Keratinocyte (primary cell): Measurements from ENCODE around the gene CSMD2. TPM values are rescaled to one million over a fixed set of nuclear protein-coding genes. Genes with fewer than 3 reads are reported as not detected.

Experiments used
- DNase-seq: peaks from one replicate; pipeline ENCODE4 v3.0.0-alpha.2; 2011; ENCODE audit warnings: low read depth, missing footprints, low spot score
- FAIRE-seq: peaks from 2 replicates; lab custom pipeline; 2011; peaks lifted over from hg19 to GRCh38; lab: Jason Lieb, UNC
- H2AFZ ChIP-seq: 2 replicates; pipeline ENCODE4 v1.6.0; 2012; ENCODE audit warnings: low read length, control low read depth, inconsistent platforms; ENCODE audit not compliant: control insufficient read depth
- H3K27ac ChIP-seq: 2 replicates; pipeline ENCODE4 v1.5.1; 2011; ENCODE audit warnings: low read length; ENCODE audit not compliant: control insufficient read depth, insufficient read depth
- H3K27me3 ChIP-seq: 3 replicates; pipeline ENCODE4 v1.6.0; 2011; ENCODE audit warnings: low read length; ENCODE audit not compliant: control insufficient read depth, insufficient read depth; ENCODE audit errors: extremely low read depth
- H3K36me3 ChIP-seq, 2 experiments: 2 replicates in 1 of 2; 3 replicates in 1 of 2; pipeline ENCODE4 v1.5.1; 2011; ENCODE audit warnings: low read length in 2 of 2, mild to moderate bottlenecking in 1 of 2; ENCODE audit not compliant: control insufficient read depth in 2 of 2, insufficient read depth in 2 of 2; ENCODE audit errors: extremely low read depth in 1 of 2
- H3K4me1 ChIP-seq: 3 replicates; pipeline ENCODE4 v1.5.1; 2011; ENCODE audit warnings: low read length; ENCODE audit not compliant: control insufficient read depth, insufficient read depth; ENCODE audit errors: extremely low read depth
- H3K4me2 ChIP-seq: 3 replicates; pipeline ENCODE4 v1.6.0; 2011; ENCODE audit warnings: low read depth, low read length; ENCODE audit not compliant: control insufficient read depth, insufficient read depth; ENCODE audit errors: extremely low read depth
- H3K4me3 ChIP-seq, 3 experiments: fragments of 200-600 bp in 1 of 3; sonication (generic) in 1 of 3; 2 replicates in 2 of 3; 3 replicates in 1 of 3; pipeline ENCODE4 v1.5.1; 2011 to 2016; ENCODE audit warnings: low read length in 3 of 3, mild to moderate bottlenecking in 3 of 3, control low read depth in 2 of 3, inconsistent platforms in 1 of 3, low read depth in 1 of 3, mixed read lengths in 1 of 3, mixed run types in 1 of 3, moderate library complexity in 1 of 3; ENCODE audit not compliant: control insufficient read depth in 2 of 3, insufficient read depth in 2 of 3; ENCODE audit errors: extremely low read depth in 1 of 3
- H3K79me2 ChIP-seq: 2 replicates; pipeline ENCODE4 v1.6.0; 2012; ENCODE audit warnings: low read length; ENCODE audit not compliant: control insufficient read depth, insufficient read depth
- H3K9ac ChIP-seq: 3 replicates; pipeline ENCODE4 v1.6.0; 2011; ENCODE audit warnings: low read length; ENCODE audit not compliant: control insufficient read depth, insufficient read depth; ENCODE audit errors: extremely low read depth
- H3K9me1 ChIP-seq: 3 replicates; pipeline ENCODE4 v1.6.0; 2011; ENCODE audit warnings: low read length; ENCODE audit not compliant: control insufficient read depth, insufficient read depth; ENCODE audit errors: extremely low read depth
- H3K9me3 ChIP-seq: 2 replicates; pipeline ENCODE4 v1.5.1; 2012; ENCODE audit warnings: low read depth, low read length; ENCODE audit not compliant: control insufficient read depth
- H4K20me1 ChIP-seq: 3 replicates; pipeline ENCODE4 v1.6.0; 2011; ENCODE audit warnings: low read length; ENCODE audit not compliant: control insufficient read depth, insufficient read depth; ENCODE audit errors: extremely low read depth
- CTCF ChIP-seq, 3 experiments: IDR thresholded peaks in 1 of 3; conservative IDR thresholded peaks in 1 of 3; optimal IDR thresholded peaks in 1 of 3; 2 replicates in 2 of 3; 3 replicates in 1 of 3; pipeline versions ENCODE3 to v1.5.1; 2011; ENCODE audit warnings: low read length in 3 of 3, mild to moderate bottlenecking in 3 of 3, moderate library complexity in 2 of 3, control low read depth in 1 of 3, inconsistent platforms in 1 of 3; ENCODE audit not compliant: insufficient read depth in 2 of 3; ENCODE audit errors: extremely low read depth in 1 of 3
- EZH2 ChIP-seq: IDR thresholded peaks from one replicate; pipeline ENCODE4 v1.6.1; 2012; ENCODE audit warnings: inconsistent platforms, mild to moderate bottlenecking, low read length, moderate library complexity
- dilution Hi-C: fragments of 300-500 bp; cut with MboI; formaldehyde crosslinking; loops from one replicate; pipeline ENCODE4 v1.7.0; 2020; ENCODE audit warnings: low sequenced_read_pairs; ENCODE audit not compliant: extremely low pct_ligation_motif_present
- polyA plus RNA-seq, 5 experiments: library from polyadenylated mRNA; depleted of rRNA in 3 of 5; stranded (reverse) in 3 of 5; stranded (forward) in 1 of 5; unstranded in 1 of 5; fragments of >200 nt; gene quantifications; 1 replicate in 1 of 5; 2 replicates in 3 of 5; 3 replicates in 1 of 5; pipeline versions ENCODE4 v1.2.1 to v1.2.3, GENCODE V29; 2011 to 2012; ENCODE audit warnings: missing spikeins in 2 of 5, low read depth in 1 of 5, low replicate concordance in 1 of 5

CSMD2 gene
- polyA plus RNA-seq, 1 donor (not counting 4 experiments of a cell fraction or from before 2014, with no cell fraction given), result 2.0 TPM

- Histone ChIP-seq H3K79me2 (no peaks in the 10 kb centered on the region), H3K36me3 (no peaks in the 10 kb centered on the region), H3K9me3 (no peaks in the 10 kb centered on the region), H3K4me3 (no peak overlapping the region), H3K9ac (no peak overlapping the region), H2AFZ (no peak overlapping the region), H3K27ac (no peak overlapping the region), H3K9me1 (no peaks in the 10 kb centered on the region), H3K27me3 (no peaks in the 10 kb centered on the region), H4K20me1 (peaks cover 2% of the 10 kb centered on the region), H3K4me1 (no peaks in the 10 kb centered on the region), H3K4me2 (no peak overlapping the region)
- no peak for TF ChIP-seq CTCF (optimal IDR thresholded peaks at IDR 0.05 in 1 of 3, IDR thresholded peaks at IDR 0.05 in 1 of 3, conservative IDR thresholded peaks at IDR 0.05 in 1 of 3; ENCODE audit: extremely low read depth in 1 of 3, insufficient read depth in 2 of 3, low read length in 3 of 3)
- TF ChIP-seq EZH2, result no peak
- dilution Hi-C loops, result no loop called here
- DNase-seq (no peak), FAIRE-seq (no peak)
These were observed 98.9 kb downstream of the CSMD2 start for GRCh38 chr1:34066166-34066565.

GRCh38 chr1:34065498-34065897, 99.5 kb downstream of the CSMD2 start:
- H3K4me3 ChIP-seq, result no peak overlapping the region
- H3K9me3 ChIP-seq, result no peaks in the 10 kb centered on the region
- peaks cover 2% of the 10 kb centered on the region for H4K20me1 ChIP-seq
- no peaks in the 10 kb centered on the region for H3K36me3 ChIP-seq
- no peak overlapping the region for H3K9ac ChIP-seq
- DNase-seq (no peak), FAIRE-seq (no peak)
- no peaks in the 10 kb centered on the region for H3K79me2 ChIP-seq
- TF ChIP-seq CTCF (optimal IDR thresholded peaks at IDR 0.05 in 1 of 3, IDR thresholded peaks at IDR 0.05 in 1 of 3, conservative IDR thresholded peaks at IDR 0.05 in 1 of 3; ENCODE audit: extremely low read depth in 1 of 3, insufficient read depth in 2 of 3, low read length in 3 of 3) (no peak), EZH2 (no peak)
- dilution Hi-C loops, result no loop called here
- no peaks in the 10 kb centered on the region for H3K27me3 ChIP-seq
- H3K4me2 ChIP-seq, result no peak overlapping the region
- H2AFZ ChIP-seq, result no peak overlapping the region
- no peaks in the 10 kb centered on the region for H3K4me1 ChIP-seq
- H3K9me1 ChIP-seq, result no peaks in the 10 kb centered on the region
- H3K27ac ChIP-seq, result no peak overlapping the region
